NCI-H524 treated with DMSO at 0.1 percent for 48 hours (cell line): ENCODE results near the gene MAP3K2.

Experiments used
- DNase-seq: peaks from one replicate; lab custom pipeline; 2025; lab: John Stamatoyannopoulos, UW

The MAP3K2 gene

GRCh38 chr2:127405255-127405610 lies 17.5 kb upstream of the MAP3K2 start:
- no peak for DNase-seq

- no peak for DNase-seq
Observed at GRCh38 chr2:127404466-127405254, 16.9 kb upstream of the MAP3K2 start.

- DNase-seq, result no peak
Observed at GRCh38 chr2:127403460-127403859, 15.7 kb upstream of the MAP3K2 start.

- DNase-seq, result no peak
Observed at GRCh38 chr2:127401757-127402695, 14.3 kb upstream of the MAP3K2 start.

GRCh38 chr2:127400897-127401756 lies 13.4 kb upstream of the MAP3K2 start:
- DNase-seq, result no peak

- DNase-seq, result no peak
Observed at GRCh38 chr2:127400533-127400896, 12.7 kb upstream of the MAP3K2 start.

- no peak for DNase-seq
Observed at GRCh38 chr2:127398239-127398590, 10.4 kb upstream of the MAP3K2 start.

- no peak for DNase-seq
Observed at GRCh38 chr2:127397568-127398238, 9.9 kb upstream of the MAP3K2 start.

GRCh38 chr2:127394492-127394891 lies 6.7 kb upstream of the MAP3K2 start:
- no peak for DNase-seq

- no peak for DNase-seq
Observed at GRCh38 chr2:127392828-127393578, 5.2 kb upstream of the MAP3K2 start.

GRCh38 chr2:127392133-127392827 lies 4.5 kb upstream of the MAP3K2 start:
- DNase-seq, result no peak

- DNase-seq, result no peak
Observed at GRCh38 chr2:127389778-127390435, 2.1 kb upstream of the MAP3K2 start.

GRCh38 chr2:127388423-127389164 lies 819 bp upstream of the MAP3K2 start:
- DNase-seq, result no peak

GRCh38 chr2:127386764-127387654 lies 766 bp downstream of the MAP3K2 start:
- DNase-seq, result peak; percentile 41

- DNase-seq, result no peak
Observed at GRCh38 chr2:127386246-127386645, 1.5 kb downstream of the MAP3K2 start.

GRCh38 chr2:127384529-127384928 lies 3.2 kb downstream of the MAP3K2 start:
- DNase-seq, result no peak

- peak; percentile 14 for DNase-seq
Observed at GRCh38 chr2:127382831-127383230, 4.9 kb downstream of the MAP3K2 start.

GRCh38 chr2:127381762-127382161 lies 6.0 kb downstream of the MAP3K2 start:
- no peak for DNase-seq
